Testis (tissue), 2 donors: ENCODE measurements around the gene HLF.

Experiments
- POLR2A ChIP-seq: fragments of 450-650 bp; IDR thresholded peaks from one replicate; pipeline ENCODE4 v1.6.1; 2017; ENCODE audit warnings: antibody characterized with exemption, mild to moderate bottlenecking, moderate library complexity
- TF ChIP-seq, protein P1 (sequence below), 3 experiments: fragments of 450-650 bp in 2 of 3; fragments of 200-600 bp in 1 of 3; sonication (generic) in 1 of 3; IDR thresholded peaks; one replicate each; pipeline ENCODE4 v1.5.1; 2016 to 2019; ENCODE audit warnings: antibody characterized with exemption in 3 of 3, mild to moderate bottlenecking in 2 of 3, moderate library complexity in 1 of 3

DNA sequence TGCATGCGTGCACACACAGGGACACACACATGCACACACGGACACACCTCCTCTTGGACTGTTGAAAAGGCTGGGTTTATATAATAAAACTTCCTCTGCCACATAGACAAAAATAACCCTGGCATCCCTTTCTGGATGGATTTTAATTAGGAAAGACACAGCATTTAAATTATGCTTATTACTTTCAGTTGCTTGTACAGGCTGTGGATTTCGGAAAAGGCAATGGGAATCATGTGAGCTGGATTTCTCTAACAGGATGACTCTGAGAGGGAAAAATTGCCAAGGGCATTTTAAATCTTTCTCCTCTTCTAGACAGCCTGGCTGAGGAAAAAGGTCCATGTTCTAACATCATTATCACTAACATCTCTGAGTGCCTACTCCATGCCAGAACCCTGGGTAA is 75.9 kb downstream of the HLF start:
- TF ChIP-seq, protein P1, sequence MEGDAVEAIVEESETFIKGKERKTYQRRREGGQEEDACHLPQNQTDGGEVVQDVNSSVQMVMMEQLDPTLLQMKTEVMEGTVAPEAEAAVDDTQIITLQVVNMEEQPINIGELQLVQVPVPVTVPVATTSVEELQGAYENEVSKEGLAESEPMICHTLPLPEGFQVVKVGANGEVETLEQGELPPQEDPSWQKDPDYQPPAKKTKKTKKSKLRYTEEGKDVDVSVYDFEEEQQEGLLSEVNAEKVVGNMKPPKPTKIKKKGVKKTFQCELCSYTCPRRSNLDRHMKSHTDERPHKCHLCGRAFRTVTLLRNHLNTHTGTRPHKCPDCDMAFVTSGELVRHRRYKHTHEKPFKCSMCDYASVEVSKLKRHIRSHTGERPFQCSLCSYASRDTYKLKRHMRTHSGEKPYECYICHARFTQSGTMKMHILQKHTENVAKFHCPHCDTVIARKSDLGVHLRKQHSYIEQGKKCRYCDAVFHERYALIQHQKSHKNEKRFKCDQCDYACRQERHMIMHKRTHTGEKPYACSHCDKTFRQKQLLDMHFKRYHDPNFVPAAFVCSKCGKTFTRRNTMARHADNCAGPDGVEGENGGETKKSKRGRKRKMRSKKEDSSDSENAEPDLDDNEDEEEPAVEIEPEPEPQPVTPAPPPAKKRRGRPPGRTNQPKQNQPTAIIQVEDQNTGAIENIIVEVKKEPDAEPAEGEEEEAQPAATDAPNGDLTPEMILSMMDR (IDR thresholded peaks at IDR 0.05), result no peak
- TF ChIP-seq POLR2A, result no peak
